IPS-18c (cell line): Measurements from ENCODE around the gene STARD7.

Experiments
- H3K4me3 ChIP-seq: 2 replicates; pipeline ENCODE4 v1.7.0; 2013; ENCODE audit warnings: low read depth, mild to moderate bottlenecking, low read length, moderate library complexity; ENCODE audit not compliant: insufficient read depth
- H3K9me3 ChIP-seq: one replicate; pipeline ENCODE4 v1.6.1; 2013; ENCODE audit warnings: mild to moderate bottlenecking, low read length, moderate library complexity; ENCODE audit not compliant: control insufficient read depth, insufficient read depth

The STARD7 gene

DNA sequence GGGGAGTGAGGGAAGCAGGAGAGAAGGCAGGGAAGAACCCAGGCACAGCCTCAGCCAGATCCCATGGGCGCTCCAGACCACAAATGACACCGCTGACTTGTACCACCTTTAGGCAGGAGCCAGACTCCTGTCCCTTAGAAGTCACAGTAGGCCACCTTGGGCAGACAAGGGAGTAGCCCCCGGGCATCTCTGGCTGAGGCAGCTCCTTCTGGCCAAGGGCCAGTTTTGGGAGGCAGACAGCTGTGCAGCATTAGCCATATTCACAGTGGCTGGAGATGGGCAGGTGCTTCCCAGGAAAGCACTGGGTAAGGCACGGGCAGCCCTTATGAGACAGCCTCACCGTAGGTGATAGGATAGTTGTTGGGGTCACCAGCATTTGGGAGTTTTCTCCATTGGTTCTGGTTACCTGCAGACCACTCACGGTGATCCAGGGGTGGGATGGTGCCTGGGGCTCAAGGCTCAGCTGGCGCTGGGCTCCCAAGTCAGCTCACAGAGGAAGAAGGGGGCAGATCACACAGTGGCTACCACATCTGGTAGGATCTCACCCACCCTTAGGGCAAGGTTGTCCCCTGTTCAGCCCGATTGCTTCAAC, 72.4 kb downstream of the STARD7 start:
- no peak overlapping the region for H3K4me3 ChIP-seq
- no peaks in the 10 kb centered on the region for H3K9me3 ChIP-seq

- H3K4me3 ChIP-seq, result no peak overlapping the region
Observed at GRCh38 chr2:96135621-96136020, 73.0 kb downstream of the STARD7 start.

GRCh38 chr2:96135171-96135570, 73.5 kb downstream of the STARD7 start:
- no peak overlapping the region for H3K4me3 ChIP-seq
- H3K9me3 ChIP-seq, result no peaks in the 10 kb centered on the region

More at GRCh38 chr2:96135621-96136020, 73.0 kb downstream of the STARD7 start:
- H3K9me3 ChIP-seq, result no peaks in the 10 kb centered on the region
